AG09309 (cell line): Measurements from ENCODE around the gene ADGRD1.
"Not testable (repeated sequence)": the region's sequence is repeated elsewhere in the genome, so short reads cannot be mapped to it uniquely, and the experiment has no call there.

Source experiments
- DNase-seq: peaks from one replicate; pipeline ENCODE4 v3.0.0-alpha.2; 2010; ENCODE audit warnings: low read depth
- H3K4me3 ChIP-seq: 2 replicates; pipeline ENCODE4 v1.5.1; 2011; ENCODE audit warnings: mild to moderate bottlenecking, low read depth, low read length, moderate library complexity; ENCODE audit not compliant: control insufficient read depth
- CTCF ChIP-seq: IDR thresholded peaks from 2 replicates; pipeline ENCODE4 v1.5.1; 2011; ENCODE audit warnings: mild to moderate bottlenecking, low read depth, low read length, inconsistent platforms; ENCODE audit not compliant: insufficient read depth, control insufficient read depth; ENCODE audit errors: missing control alignments

The ADGRD1 gene

GRCh38 chr12:131124487-131125280 lies 171.0 kb downstream of the ADGRD1 start:
- no peak for DNase-seq
- H3K4me3 ChIP-seq = no peak overlapping the region
- TF ChIP-seq CTCF = no peak

- TF ChIP-seq CTCF = no peak
Observed at GRCh38 chr12:131126662-131127173, 173.0 kb downstream of the ADGRD1 start.

GRCh38 chr12:131128556-131128955 lies 174.8 kb downstream of the ADGRD1 start:
- DNase-seq = no peak
- no peak overlapping the region for H3K4me3 ChIP-seq
- no peak for TF ChIP-seq CTCF

More at GRCh38 chr12:131126662-131127173, 173.0 kb downstream of the ADGRD1 start:
- no peak overlapping the region for H3K4me3 ChIP-seq
- no peak for DNase-seq

- H3K4me3 ChIP-seq, DNase-seq: not testable (repeated sequence)
Observed at GRCh38 chr12:131128966-131129619, 175.4 kb downstream of the ADGRD1 start.

- no peak for DNase-seq
- H3K4me3 ChIP-seq = no peak overlapping the region
- TF ChIP-seq CTCF = no peak
Observed at GRCh38 chr12:131129839-131130238, 176.1 kb downstream of the ADGRD1 start.

GRCh38 chr12:131130311-131130911 lies 176.7 kb downstream of the ADGRD1 start:
- no peak for TF ChIP-seq CTCF
- DNase-seq = no peak
- H3K4me3 ChIP-seq = no peak overlapping the region

GRCh38 chr12:131131077-131131807 lies 177.5 kb downstream of the ADGRD1 start:
- no peak for TF ChIP-seq CTCF
- no peak overlapping the region for H3K4me3 ChIP-seq
- DNase-seq = no peak
